RWPE1 (cell line): ENCODE data around the gene TRIM8.
A peak's percentile ranks its signal among the peaks of the same experiment; 100 is the strongest.
"Not testable (repeated sequence)": the region's sequence is repeated elsewhere in the genome, so short reads cannot be mapped to it uniquely, and the experiment has no call there.

Experiments used
- CTCF ChIA-PET: fragments of 350-600 bp; sonication (Branson Sonifier 250); formaldehyde crosslinking; extraction: SDS; loops from one replicate; lab custom pipeline; 2021; lab: Yijun Ruan, JAX
- POLR2A ChIA-PET: fragments of 400-600 bp; formaldehyde crosslinking; extraction: SDS; loops from one replicate; lab custom pipeline; 2020; ENCODE audit warnings: antibody characterized with exemption; ENCODE audit not compliant: low non-redundant PET; lab: Yijun Ruan, JAX
- DNase-seq: peaks from one replicate; pipeline ENCODE4 v3.0.0; 2012; ENCODE audit warnings: low spot score
- H3K27ac ChIP-seq: fragments of 450-650 bp; 2 replicates; pipeline ENCODE4 v1.5.1; 2017
- CTCF ChIP-seq: fragments of 450-650 bp; conservative IDR thresholded peaks from 2 replicates; pipeline ENCODE4 v1.5.1; 2017; ENCODE audit warnings: low read depth, mild to moderate bottlenecking

TRIM8 gene

GRCh38 chr10:102682981-102683380 is 38.7 kb downstream of the TRIM8 start:
- CTCF ChIA-PET, result no interaction called here
- POLR2A ChIA-PET, result no interaction called here
- TF ChIP-seq CTCF, result no peak

GRCh38 chr10:102683736-102684135 is 39.5 kb downstream of the TRIM8 start:
- no peak for TF ChIP-seq CTCF
- CTCF ChIA-PET, result no interaction called here
- DNase-seq, result no peak
- POLR2A ChIA-PET, result no interaction called here
- H3K27ac ChIP-seq, result 0 out of 2 replicates have a peak overlapping the region, but pooled peaks have one; percentile 24

More at GRCh38 chr10:102682981-102683380, 38.7 kb downstream of the TRIM8 start:
- H3K27ac ChIP-seq, result no peak overlapping the region
- DNase-seq, result no peak

- H3K27ac ChIP-seq, result no peak overlapping the region
- CTCF ChIA-PET, result interaction anchor here (1.5 kb wide), 1 partner anchor 13 kb away, joined by 5 read pairs; no protein-coding TSS in a partner anchor
- no peak for DNase-seq
- POLR2A ChIA-PET, result no interaction called here
- TF ChIP-seq CTCF, result no peak
Observed at GRCh38 chr10:102691285-102692066, 47.2 kb downstream of the TRIM8 start.

GRCh38 chr10:102695401-102695800 is 51.1 kb downstream of the TRIM8 start:
- DNase-seq, CTCF ChIA-PET, POLR2A ChIA-PET: not testable (repeated sequence)
- peak overlapping the region; percentile 63; the same call in 1 of the 2 replicates for H3K27ac ChIP-seq

GRCh38 chr10:102696736-102697135 is 52.5 kb downstream of the TRIM8 start:
- ChIA-PET CTCF (no interaction called here), POLR2A (interaction anchor here (0.6 kb wide), 1 partner anchor 497 kb away, joined by 4 read pairs; no protein-coding TSS in a partner anchor)
- no peak for DNase-seq
- TF ChIP-seq CTCF, result no peak
- peak overlapping the region; percentile 63 for H3K27ac ChIP-seq

GRCh38 chr10:102698894-102699293 is 54.6 kb downstream of the TRIM8 start:
- no peak for TF ChIP-seq CTCF
- DNase-seq, result no peak
- POLR2A ChIA-PET, result no interaction called here
- no peak overlapping the region for H3K27ac ChIP-seq
- CTCF ChIA-PET, result interaction anchor here (1.3 kb wide), 1 partner anchor 20 kb away, joined by 4 read pairs; no protein-coding TSS in a partner anchor

GRCh38 chr10:102701272-102701671 is 57.0 kb downstream of the TRIM8 start:
- ChIA-PET POLR2A (no interaction called here), CTCF (no interaction called here)
- no peak for TF ChIP-seq CTCF
- DNase-seq, result no peak
- no peak overlapping the region for H3K27ac ChIP-seq
